ENCODE data around the gene TMEM121B.

Gene TMEM121B

DNA sequence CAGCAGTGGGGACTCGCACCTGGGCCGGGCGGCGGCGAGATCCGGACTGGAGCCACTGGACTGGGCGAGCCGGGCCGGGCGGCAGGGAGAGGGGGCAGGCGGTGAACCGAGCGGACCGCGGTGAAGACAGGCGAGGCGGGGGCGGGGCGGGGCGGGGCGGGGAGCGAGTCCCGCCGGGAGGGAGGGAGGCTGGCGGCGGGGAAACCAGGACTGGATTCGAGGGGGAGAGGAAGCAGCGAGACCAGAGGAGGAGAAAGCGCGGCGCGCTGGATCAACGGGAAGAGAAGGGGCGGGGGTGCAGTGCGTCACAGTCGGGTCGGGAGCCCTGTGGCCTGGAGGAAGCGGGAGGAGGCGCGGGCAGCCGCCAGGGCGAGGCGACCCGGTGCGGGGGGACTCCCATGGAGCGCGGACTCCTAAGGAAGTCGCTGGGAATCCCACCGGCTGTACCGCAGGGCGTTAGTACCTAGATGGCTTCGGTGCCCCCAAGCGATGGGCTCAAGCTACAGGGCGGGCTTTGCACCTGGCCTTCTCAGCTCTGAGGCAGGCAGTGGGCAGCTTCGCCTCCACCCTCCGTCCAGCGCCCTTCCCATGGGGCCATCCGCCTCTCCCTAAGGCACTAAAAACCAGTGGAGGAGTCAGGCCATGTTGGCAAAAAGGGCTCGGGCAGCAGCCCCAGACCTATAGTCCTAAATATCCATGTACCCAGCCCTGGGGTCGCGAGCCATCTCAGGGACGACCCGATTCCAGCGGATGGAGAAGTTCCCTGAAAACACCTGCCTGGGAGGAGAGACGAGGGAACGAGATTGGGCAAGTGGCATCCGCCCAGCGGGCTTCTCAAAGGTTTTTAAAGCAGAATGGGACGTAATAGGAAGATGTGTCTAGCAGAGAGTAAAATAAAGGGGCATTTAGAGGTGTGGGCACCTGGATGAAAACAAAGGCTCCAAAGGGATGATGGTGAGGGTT, at the start of gene TMEM121B:
TMEM121B (minus strand) TSS at position 128 of the 963 bp plus-strand sequence. CDS start 233 bp downstream, outside the sequence.
- Histone ChIP-seq H3K4me1 (ENCODE audit: insufficient read depth, low read length) (peaks cover 11% of the 10 kb centered on the region), H3K9ac (ENCODE audit: low read depth, low read length) (peak within 1 kb of the TSS; percentile 67), H3K9me3 (ENCODE audit: control insufficient read depth, insufficient read depth, low read length) (no peaks in the 10 kb centered on the region), H3K36me3 (ENCODE audit: insufficient read depth, low read length) (no peaks in the 10 kb centered on the region)

DNA sequence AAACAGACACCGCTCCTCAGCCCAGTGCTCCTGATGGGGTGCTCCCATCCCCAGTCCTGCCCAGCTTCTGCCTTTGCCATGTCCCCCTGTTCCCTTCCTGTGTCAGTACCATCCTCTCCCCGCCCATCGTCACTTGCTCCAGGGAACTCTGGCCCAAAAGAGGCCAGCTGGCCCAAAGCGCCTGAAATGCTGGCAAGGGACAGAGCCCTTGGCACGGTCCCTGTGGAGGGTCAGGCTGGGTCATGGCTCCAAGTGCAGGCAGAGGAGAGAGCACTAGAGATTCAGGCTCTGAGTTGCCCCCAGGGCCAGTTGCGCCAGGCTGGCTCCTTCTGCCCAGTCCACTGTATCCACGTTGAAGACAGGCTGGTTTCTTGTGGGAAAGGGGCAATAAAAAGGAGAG, 46.3 kb upstream of the TMEM121B start:
- no peak overlapping the region for H3K9ac ChIP-seq (ENCODE audit: low read depth, low read length)
- no peaks in the 10 kb centered on the region for H3K4me1 ChIP-seq (ENCODE audit: insufficient read depth, low read length)
- H3K36me3 ChIP-seq (ENCODE audit: insufficient read depth, low read length): no peaks in the 10 kb centered on the region
- no peaks in the 10 kb centered on the region for H3K9me3 ChIP-seq (ENCODE audit: control insufficient read depth, insufficient read depth, low read length)

DNA sequence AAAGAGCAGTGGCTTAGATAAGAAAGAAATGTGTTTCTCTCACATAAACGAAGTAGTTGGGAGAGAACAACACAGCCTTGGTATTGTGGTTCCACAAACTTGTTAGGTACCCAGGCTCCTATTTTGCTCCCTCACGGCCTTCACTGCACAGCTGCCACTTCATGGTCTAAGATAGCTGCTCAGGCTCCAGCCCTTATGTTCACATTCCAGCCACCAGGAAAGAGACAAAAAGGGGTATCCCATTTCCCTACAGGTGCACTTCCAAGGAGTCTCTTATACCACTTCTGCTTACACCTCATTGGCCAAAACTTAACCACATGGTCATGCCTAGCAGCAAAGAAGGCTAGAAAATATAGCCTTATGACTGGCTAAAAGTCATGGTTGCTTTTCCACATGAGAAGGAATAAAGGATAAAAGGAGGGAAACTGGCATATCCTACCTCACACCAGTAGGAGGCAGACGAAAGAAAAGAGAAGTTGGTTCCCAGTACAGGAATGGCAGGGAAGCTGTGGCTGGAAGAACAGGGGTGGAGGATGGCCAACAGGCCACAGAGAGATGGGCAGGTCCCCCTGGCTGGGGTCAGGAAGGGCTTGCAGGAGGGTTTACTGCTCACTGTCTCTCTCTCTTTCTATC, 43.3 kb upstream of the TMEM121B start:
- no peaks in the 10 kb centered on the region for H3K36me3 ChIP-seq (ENCODE audit: insufficient read depth, low read length)
- peaks cover 4% of the 10 kb centered on the region; the same call in 1 of the 2 replicates for H3K4me1 ChIP-seq (ENCODE audit: insufficient read depth, low read length)
- no peaks in the 10 kb centered on the region for H3K9me3 ChIP-seq (ENCODE audit: control insufficient read depth, insufficient read depth, low read length)
- no peak overlapping the region for H3K9ac ChIP-seq (ENCODE audit: low read depth, low read length)

- no peaks in the 10 kb centered on the region for H3K36me3 ChIP-seq (ENCODE audit: insufficient read depth, low read length)
- peaks cover 4% of the 10 kb centered on the region; the same call in 1 of the 2 replicates for H3K4me1 ChIP-seq (ENCODE audit: insufficient read depth, low read length)
- H3K9me3 ChIP-seq (ENCODE audit: control insufficient read depth, insufficient read depth, low read length): no peaks in the 10 kb centered on the region
- no peak overlapping the region for H3K9ac ChIP-seq (ENCODE audit: low read depth, low read length)
Measured at GRCh38 chr22:17162731-17163130, 41.6 kb upstream of the TMEM121B start.

- no peaks in the 10 kb centered on the region for H3K9me3 ChIP-seq (ENCODE audit: control insufficient read depth, insufficient read depth, low read length)
- H3K4me1 ChIP-seq (ENCODE audit: insufficient read depth, low read length): peaks cover 6% of the 10 kb centered on the region; the same call in 1 of the 2 replicates
- H3K9ac ChIP-seq (ENCODE audit: low read depth, low read length): no peak overlapping the region
- H3K36me3 ChIP-seq (ENCODE audit: insufficient read depth, low read length): no peaks in the 10 kb centered on the region
Measured at GRCh38 chr22:17161991-17162390, 40.8 kb upstream of the TMEM121B start.

DNA sequence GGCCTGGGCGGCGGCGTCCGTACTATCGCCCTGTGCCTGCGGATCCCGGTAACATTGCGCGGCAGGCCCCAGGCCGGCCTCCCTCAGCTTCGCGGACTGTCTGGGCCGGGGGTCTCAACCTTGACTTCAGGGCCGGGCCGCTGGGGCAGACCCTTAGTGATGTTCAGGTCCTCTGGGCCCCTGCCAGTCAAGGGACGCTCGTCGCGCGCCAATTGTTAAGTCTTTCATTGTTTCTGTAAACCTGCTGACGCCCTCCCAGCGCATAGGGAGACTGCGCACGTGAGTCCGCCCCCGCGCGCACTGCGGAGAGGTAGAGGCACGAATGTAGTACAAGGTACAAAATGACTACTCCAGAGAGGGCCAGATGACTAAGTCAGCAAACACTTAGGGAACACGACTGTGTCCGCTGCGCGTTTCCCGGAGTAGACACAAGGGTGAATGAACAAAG, 38.4 kb upstream of the TMEM121B start:
- H3K9ac ChIP-seq (ENCODE audit: low read depth, low read length): peak overlapping the region; percentile 91
- H3K9me3 ChIP-seq (ENCODE audit: control insufficient read depth, insufficient read depth, low read length): no peaks in the 10 kb centered on the region
- H3K4me1 ChIP-seq (ENCODE audit: insufficient read depth, low read length): peaks cover 6% of the 10 kb centered on the region; the same call in 1 of the 2 replicates

GRCh38 chr22:17158568-17159503, 37.7 kb upstream of the TMEM121B start, which contains the start of gene HDHD5:
Gene HDHD5 (minus strand): TSS chr22:17159277. CDS start chr22:17159251, 26 bp downstream.
- H3K36me3 ChIP-seq (ENCODE audit: insufficient read depth, low read length): no peaks in the 10 kb centered on the region
- H3K9ac ChIP-seq (ENCODE audit: low read depth, low read length): peak within 1 kb of the TSS; percentile 91
- H3K9me3 ChIP-seq (ENCODE audit: control insufficient read depth, insufficient read depth, low read length): no peaks in the 10 kb centered on the region
- peaks cover 6% of the 10 kb centered on the region; the same call in 1 of the 2 replicates for H3K4me1 ChIP-seq (ENCODE audit: insufficient read depth, low read length)

More for the DNA sequence above, 38.4 kb upstream of the TMEM121B start:
- H3K36me3 ChIP-seq (ENCODE audit: insufficient read depth, low read length): no peaks in the 10 kb centered on the region

DNA sequence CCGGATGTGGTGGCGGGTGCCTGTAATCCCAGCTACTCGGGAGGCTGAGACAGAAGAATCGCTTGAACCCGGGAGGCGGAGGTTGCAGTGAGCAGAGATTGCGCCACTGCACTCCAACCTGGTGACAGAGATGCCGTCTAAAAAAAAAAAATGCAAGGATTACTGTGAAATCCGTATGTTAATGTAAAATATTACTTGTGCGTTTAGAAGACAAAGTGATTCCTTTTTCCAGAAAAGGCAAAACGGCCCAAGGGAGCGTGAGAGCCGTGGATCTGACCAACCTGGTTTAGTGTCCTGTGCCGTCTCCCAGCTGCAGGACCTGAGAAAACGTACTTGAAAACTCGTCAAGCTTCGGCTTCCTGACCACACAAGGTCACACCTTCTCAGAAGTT, 37.0 kb upstream of the TMEM121B start:
- Histone ChIP-seq H3K9ac (ENCODE audit: low read depth, low read length) (peak overlapping the region; percentile 91), H3K36me3 (ENCODE audit: insufficient read depth, low read length) (no peaks in the 10 kb centered on the region), H3K4me1 (ENCODE audit: insufficient read depth, low read length) (peaks cover 6% of the 10 kb centered on the region; the same call in 1 of the 2 replicates), H3K9me3 (ENCODE audit: control insufficient read depth, insufficient read depth, low read length) (no peaks in the 10 kb centered on the region)

DNA sequence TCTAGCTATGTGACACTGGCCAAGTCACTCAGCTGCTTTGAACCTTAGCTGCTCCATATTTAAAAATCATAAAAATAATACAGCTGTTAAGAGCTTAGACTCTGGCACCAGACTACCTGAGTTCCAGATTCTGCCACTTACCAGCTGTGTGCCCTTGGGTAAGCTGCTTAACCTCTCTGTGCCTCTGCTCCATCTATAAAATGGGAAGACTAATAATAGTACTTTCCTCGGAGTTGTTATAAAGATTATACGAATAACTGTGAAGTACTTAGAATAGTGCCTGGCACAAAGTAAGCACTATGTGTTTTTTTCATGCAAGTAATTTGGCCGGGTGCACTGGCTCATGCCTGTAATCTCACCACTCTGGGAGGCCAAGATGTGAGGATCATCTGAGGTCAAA, 36.6 kb upstream of the TMEM121B start:
- Histone ChIP-seq H3K9me3 (ENCODE audit: control insufficient read depth, insufficient read depth, low read length) (no peaks in the 10 kb centered on the region), H3K4me1 (ENCODE audit: insufficient read depth, low read length) (peaks cover 6% of the 10 kb centered on the region; the same call in 1 of the 2 replicates), H3K36me3 (ENCODE audit: insufficient read depth, low read length) (no peaks in the 10 kb centered on the region), H3K9ac (ENCODE audit: low read depth, low read length) (no peak overlapping the region)

GRCh38 chr22:17155941-17156340, 34.8 kb upstream of the TMEM121B start:
- no peaks in the 10 kb centered on the region for H3K9me3 ChIP-seq (ENCODE audit: control insufficient read depth, insufficient read depth, low read length)
- no peak overlapping the region for H3K9ac ChIP-seq (ENCODE audit: low read depth, low read length)
- no peaks in the 10 kb centered on the region for H3K36me3 ChIP-seq (ENCODE audit: insufficient read depth, low read length)
- H3K4me1 ChIP-seq (ENCODE audit: insufficient read depth, low read length): peaks cover 6% of the 10 kb centered on the region; the same call in 1 of the 2 replicates

- Histone ChIP-seq H3K9ac (ENCODE audit: low read depth, low read length) (no peak overlapping the region), H3K36me3 (ENCODE audit: insufficient read depth, low read length) (no peaks in the 10 kb centered on the region), H3K4me1 (ENCODE audit: insufficient read depth, low read length) (peaks cover 3% of the 10 kb centered on the region; the same call in 1 of the 2 replicates), H3K9me3 (ENCODE audit: control insufficient read depth, insufficient read depth, low read length) (no peaks in the 10 kb centered on the region)
Measured at GRCh38 chr22:17152971-17153370, 31.8 kb upstream of the TMEM121B start.

DNA sequence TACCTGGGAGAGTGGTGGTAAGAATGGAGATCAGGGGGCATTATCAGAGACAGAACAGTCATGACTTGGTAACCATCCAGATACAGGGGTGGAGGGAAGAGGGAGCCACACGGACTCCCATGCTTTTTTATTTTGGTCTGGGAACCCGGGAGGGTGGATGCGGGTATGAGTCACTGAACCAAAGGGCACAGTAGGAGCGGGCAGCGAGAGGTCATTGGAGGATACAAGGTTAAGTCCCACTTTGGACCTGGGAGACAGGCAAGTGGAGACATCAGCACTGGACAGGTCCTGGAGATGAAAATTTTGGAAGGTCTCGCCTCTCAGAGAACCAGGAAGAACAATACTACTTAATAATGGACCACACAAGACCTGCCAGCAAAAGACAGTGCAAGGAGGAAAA, 31.2 kb upstream of the TMEM121B start:
- H3K4me1 ChIP-seq (ENCODE audit: insufficient read depth, low read length): peaks cover under 1% of the 10 kb centered on the region; the same call in 1 of the 2 replicates

GRCh38 chr22:17149076-17149815, 28.1 kb upstream of the TMEM121B start:
- Histone ChIP-seq H3K36me3 (ENCODE audit: insufficient read depth, low read length) (peaks cover 5% of the 10 kb centered on the region; the same call in 1 of the 2 replicates), H3K9ac (ENCODE audit: low read depth, low read length) (no peak overlapping the region), H3K4me1 (ENCODE audit: insufficient read depth, low read length) (no peaks in the 10 kb centered on the region; the same call in 1 of the 2 replicates)

More for the DNA sequence above, 31.2 kb upstream of the TMEM121B start:
- H3K9me3 ChIP-seq (ENCODE audit: control insufficient read depth, insufficient read depth, low read length): no peaks in the 10 kb centered on the region
- no peak overlapping the region for H3K9ac ChIP-seq (ENCODE audit: low read depth, low read length)
- no peaks in the 10 kb centered on the region for H3K36me3 ChIP-seq (ENCODE audit: insufficient read depth, low read length)

More at GRCh38 chr22:17149076-17149815, 28.1 kb upstream of the TMEM121B start:
- H3K9me3 ChIP-seq (ENCODE audit: control insufficient read depth, insufficient read depth, low read length): no peaks in the 10 kb centered on the region; the same call in 1 of the 2 replicates
